ENCODE data around the gene RHCG. TPM values are rescaled to one million over a fixed set of nuclear protein-coding genes. Genes with fewer than 3 reads are reported as not detected.

Gene RHCG
- total and polyA plus RNA-seq, 10 donors, result 0.23 to 1.6 (median 0.30) TPM; not detected in 7

- peaks cover 0 to 15% (median 10%) of the 10 kb centered on the region in 8 donors for H3K9me3 ChIP-seq
- intact Hi-C loops (cut with DNase I; ENCODE audit: low total_unique reads), result no loop called here
- H3K36me3 ChIP-seq, result no peaks in the 10 kb centered on the region
- no peak for DNase-seq
- no peaks in the 10 kb centered on the region for H3K4me1 ChIP-seq
- 70 to 75% (median 74%) methylated on average over 6 to 8 of the region's 8 CpGs for WGBS, 5 donors
- no peak overlapping the region for H3K4me3 ChIP-seq
- H3K27ac ChIP-seq, result no peak overlapping the region
- H3K27me3 ChIP-seq (replicated peaks in 1 of 7), result peaks cover 0 to 60% (median 9%) of the 10 kb centered on the region in 7 donors
- TF ChIP-seq POLR2AphosphoS5 (IDR thresholded peaks at IDR 0.05) (no peak), POLR2A (IDR thresholded peaks at IDR 0.05) (no peak)
- TF ChIP-seq, protein P1, sequence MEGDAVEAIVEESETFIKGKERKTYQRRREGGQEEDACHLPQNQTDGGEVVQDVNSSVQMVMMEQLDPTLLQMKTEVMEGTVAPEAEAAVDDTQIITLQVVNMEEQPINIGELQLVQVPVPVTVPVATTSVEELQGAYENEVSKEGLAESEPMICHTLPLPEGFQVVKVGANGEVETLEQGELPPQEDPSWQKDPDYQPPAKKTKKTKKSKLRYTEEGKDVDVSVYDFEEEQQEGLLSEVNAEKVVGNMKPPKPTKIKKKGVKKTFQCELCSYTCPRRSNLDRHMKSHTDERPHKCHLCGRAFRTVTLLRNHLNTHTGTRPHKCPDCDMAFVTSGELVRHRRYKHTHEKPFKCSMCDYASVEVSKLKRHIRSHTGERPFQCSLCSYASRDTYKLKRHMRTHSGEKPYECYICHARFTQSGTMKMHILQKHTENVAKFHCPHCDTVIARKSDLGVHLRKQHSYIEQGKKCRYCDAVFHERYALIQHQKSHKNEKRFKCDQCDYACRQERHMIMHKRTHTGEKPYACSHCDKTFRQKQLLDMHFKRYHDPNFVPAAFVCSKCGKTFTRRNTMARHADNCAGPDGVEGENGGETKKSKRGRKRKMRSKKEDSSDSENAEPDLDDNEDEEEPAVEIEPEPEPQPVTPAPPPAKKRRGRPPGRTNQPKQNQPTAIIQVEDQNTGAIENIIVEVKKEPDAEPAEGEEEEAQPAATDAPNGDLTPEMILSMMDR (IDR thresholded peaks at IDR 0.05 in 8 of 11, conservative IDR thresholded peaks at IDR 0.05 in 3 of 11), result no peak
Measured at GRCh38 chr15:89452330-89452836, 44.0 kb downstream of the RHCG start.

- Histone ChIP-seq H3K27ac (no peak overlapping the region), H3K9me3 (peaks cover 0 to 10% (median 5%) of the 10 kb centered on the region in 8 donors), H3K4me1 (no peaks in the 10 kb centered on the region), H3K27me3 (replicated peaks in 1 of 7) (peaks cover 0 to 65% (median 9%) of the 10 kb centered on the region in 7 donors), H3K4me3 (no peak overlapping the region), H3K36me3 (no peaks in the 10 kb centered on the region)
- intact Hi-C loops (cut with DNase I; ENCODE audit: low total_unique reads), result no loop called here
- no peak for DNase-seq
- 79 to 89% (median 84%) methylated on average over 1 of the region's 1 CpG for WGBS, 5 donors
- TF ChIP-seq, protein P1 (IDR thresholded peaks at IDR 0.05 in 8 of 11, conservative IDR thresholded peaks at IDR 0.05 in 3 of 11), result no peak
- no peak for TF ChIP-seq POLR2A (IDR thresholded peaks at IDR 0.05)
- TF ChIP-seq POLR2AphosphoS5 (IDR thresholded peaks at IDR 0.05), result no peak
Measured at GRCh38 chr15:89451846-89452245, 44.5 kb downstream of the RHCG start.

DNA sequence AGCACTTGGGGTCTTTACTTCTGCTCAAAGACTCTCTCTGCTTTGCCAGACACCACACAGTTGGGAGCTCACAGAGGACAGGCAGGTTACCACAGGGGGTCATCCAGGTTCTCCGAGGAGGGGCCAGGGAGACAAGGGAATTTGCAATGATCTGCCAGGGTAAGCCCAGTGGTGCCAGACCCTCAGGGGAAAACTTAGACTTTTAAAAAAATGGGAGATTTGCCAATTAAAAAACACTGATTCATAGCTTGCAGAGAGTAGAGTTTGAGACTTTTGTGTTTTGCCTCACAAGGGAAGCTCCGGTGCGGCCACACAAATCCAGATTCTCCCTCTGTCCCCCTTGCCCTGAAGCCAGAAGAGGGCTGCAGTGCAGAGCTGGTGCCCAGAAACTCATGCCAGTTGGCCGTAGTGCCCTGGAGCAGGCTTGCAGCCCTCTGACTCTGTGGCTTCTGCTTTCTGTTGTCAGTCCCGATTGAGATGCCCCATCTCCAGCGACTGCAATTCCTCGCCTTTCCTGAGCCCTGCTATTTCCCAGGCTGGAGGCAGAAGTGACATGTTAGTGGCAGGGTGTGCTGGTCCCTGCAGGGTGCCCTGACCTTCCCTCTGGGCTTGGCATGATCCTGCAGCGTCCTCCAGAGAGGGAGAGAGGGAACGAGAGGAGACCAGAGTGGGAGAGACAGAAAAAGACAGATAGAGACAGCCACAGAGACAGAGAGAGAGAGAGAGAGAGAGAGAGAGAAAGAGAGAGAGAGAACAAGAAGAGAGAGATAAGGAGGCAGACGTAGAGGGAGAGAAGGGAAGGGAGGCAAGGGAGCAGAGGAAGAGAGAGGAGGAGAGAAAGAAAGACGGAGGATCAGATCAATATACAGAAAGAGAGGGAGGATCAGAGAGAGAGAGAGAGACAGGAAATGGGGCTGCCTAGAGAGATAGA is 46.0 kb downstream of the RHCG start:
- intact Hi-C loops (cut with DNase I; ENCODE audit: low total_unique reads), result no loop called here

DNA sequence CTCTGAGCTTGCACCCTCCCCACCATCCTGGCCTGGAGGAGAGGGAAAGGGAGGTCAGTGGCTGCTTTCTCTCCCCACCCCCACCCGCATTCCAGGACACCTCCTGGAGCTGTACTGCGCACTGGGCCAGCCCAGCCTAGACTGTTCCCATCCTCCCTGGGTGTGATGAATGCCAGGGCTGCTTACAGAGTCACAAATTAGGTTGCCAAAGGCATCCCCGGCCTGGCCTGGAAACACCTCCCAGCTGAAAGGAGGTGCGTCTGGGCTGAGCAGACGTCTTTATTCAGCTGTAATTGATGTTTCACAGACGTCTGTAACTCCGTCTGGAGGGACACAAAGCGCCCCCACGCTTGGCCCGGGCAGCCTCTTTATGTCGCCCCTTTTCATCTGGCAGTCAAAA is 47.6 kb downstream of the RHCG start:
- Histone ChIP-seq H3K36me3 (no peaks in the 10 kb centered on the region), H3K27me3 (replicated peaks in 1 of 7) (peaks cover 0 to 88% (median 9%) of the 10 kb centered on the region in 7 donors), H3K27ac (no peak overlapping the region), H3K4me1 (no peaks in the 10 kb centered on the region), H3K4me3 (no peak overlapping the region), H3K9me3 (no peaks in the 10 kb centered on the region)
- intact Hi-C loops (cut with DNase I; ENCODE audit: low total_unique reads), result no loop called here
- no peak for TF ChIP-seq POLR2AphosphoS5 (IDR thresholded peaks at IDR 0.05)
- no peak for TF ChIP-seq POLR2A (IDR thresholded peaks at IDR 0.05)
- TF ChIP-seq, protein P1 (IDR thresholded peaks at IDR 0.05 in 8 of 11, conservative IDR thresholded peaks at IDR 0.05 in 3 of 11), result no peak
- no peak for DNase-seq
- WGBS, 5 donors, result 16 to 48% (median 23%) methylated on average over 2 to 11 of the region's 11 CpGs

More for the DNA sequence above, 46.0 kb downstream of the RHCG start:
- no peaks in the 10 kb centered on the region for H3K4me1 ChIP-seq
- H3K27me3 ChIP-seq (replicated peaks in 1 of 7), result peaks cover 0 to 77% (median 9%) of the 10 kb centered on the region in 7 donors
- no peak for DNase-seq
- 24 to 39% (median 28%) methylated on average over 10 to 11 of the region's 11 CpGs for WGBS, 5 donors
- no peak overlapping the region for H3K27ac ChIP-seq
- TF ChIP-seq POLR2AphosphoS5 (IDR thresholded peaks at IDR 0.05), result no peak
- no peaks in the 10 kb centered on the region for H3K9me3 ChIP-seq
- H3K36me3 ChIP-seq, result no peaks in the 10 kb centered on the region
- H3K4me3 ChIP-seq, result no peak overlapping the region

All from spleen (tissue), 11 donors.